Ishikawa (cell line): ENCODE measurements around the gene PANX1.

Source experiments
- CEBPB ChIP-seq: IDR thresholded peaks from 2 replicates; pipeline ENCODE4 v1.6.1; 2012
- CREB1 ChIP-seq: IDR thresholded peaks from 2 replicates; pipeline ENCODE4 v1.6.1; 2012; ENCODE audit warnings: low read depth
- EP300 ChIP-seq: IDR thresholded peaks from 2 replicates; pipeline ENCODE4 v1.6.1; 2012; ENCODE audit warnings: borderline replicate concordance
- RAD21 ChIP-seq: IDR thresholded peaks from 2 replicates; pipeline ENCODE4 v1.6.1; 2012; ENCODE audit warnings: low read depth
- TAF1 ChIP-seq: IDR thresholded peaks from 2 replicates; pipeline ENCODE4 v1.6.1; 2012; ENCODE audit warnings: low read depth, mild to moderate bottlenecking
- TF ChIP-seq, protein P1 (sequence below): IDR thresholded peaks from 2 replicates; pipeline ENCODE4 v1.6.1; 2012; ENCODE audit warnings: low read depth, mild to moderate bottlenecking

DNA sequence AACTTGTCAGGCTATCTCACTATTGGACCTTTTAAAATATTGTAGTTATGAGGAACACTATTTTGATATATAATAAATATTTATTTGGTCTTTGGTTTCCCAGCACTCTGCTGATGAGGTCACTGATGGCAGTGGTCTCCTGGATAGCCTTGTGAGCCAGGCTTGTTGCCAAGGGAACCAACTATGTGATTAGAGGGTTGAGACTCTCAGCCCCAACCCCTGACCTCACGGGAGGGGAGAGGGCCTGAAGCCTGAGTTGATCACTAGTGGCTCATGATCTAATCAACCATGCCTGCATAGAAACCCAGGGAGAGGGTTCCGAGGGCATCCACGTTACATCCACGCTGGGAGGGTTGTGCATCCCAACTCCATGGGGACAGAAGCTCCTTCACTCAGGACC, 10.8 kb downstream of the PANX1 start:
- TF ChIP-seq, protein P1, sequence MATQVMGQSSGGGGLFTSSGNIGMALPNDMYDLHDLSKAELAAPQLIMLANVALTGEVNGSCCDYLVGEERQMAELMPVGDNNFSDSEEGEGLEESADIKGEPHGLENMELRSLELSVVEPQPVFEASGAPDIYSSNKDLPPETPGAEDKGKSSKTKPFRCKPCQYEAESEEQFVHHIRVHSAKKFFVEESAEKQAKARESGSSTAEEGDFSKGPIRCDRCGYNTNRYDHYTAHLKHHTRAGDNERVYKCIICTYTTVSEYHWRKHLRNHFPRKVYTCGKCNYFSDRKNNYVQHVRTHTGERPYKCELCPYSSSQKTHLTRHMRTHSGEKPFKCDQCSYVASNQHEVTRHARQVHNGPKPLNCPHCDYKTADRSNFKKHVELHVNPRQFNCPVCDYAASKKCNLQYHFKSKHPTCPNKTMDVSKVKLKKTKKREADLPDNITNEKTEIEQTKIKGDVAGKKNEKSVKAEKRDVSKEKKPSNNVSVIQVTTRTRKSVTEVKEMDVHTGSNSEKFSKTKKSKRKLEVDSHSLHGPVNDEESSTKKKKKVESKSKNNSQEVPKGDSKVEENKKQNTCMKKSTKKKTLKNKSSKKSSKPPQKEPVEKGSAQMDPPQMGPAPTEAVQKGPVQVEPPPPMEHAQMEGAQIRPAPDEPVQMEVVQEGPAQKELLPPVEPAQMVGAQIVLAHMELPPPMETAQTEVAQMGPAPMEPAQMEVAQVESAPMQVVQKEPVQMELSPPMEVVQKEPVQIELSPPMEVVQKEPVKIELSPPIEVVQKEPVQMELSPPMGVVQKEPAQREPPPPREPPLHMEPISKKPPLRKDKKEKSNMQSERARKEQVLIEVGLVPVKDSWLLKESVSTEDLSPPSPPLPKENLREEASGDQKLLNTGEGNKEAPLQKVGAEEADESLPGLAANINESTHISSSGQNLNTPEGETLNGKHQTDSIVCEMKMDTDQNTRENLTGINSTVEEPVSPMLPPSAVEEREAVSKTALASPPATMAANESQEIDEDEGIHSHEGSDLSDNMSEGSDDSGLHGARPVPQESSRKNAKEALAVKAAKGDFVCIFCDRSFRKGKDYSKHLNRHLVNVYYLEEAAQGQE: no peak
- no peak for TF ChIP-seq RAD21
- TF ChIP-seq TAF1: no peak
- no peak for TF ChIP-seq CEBPB
- TF ChIP-seq CREB1: no peak
- TF ChIP-seq EP300: no peak
